Prostate gland (tissue), 2 donors: Measurements from ENCODE around the gene AKT3. TPM values are rescaled to one million over a fixed set of nuclear protein-coding genes. Genes with fewer than 3 reads are reported as not detected.

Source experiments
- DNase-seq: peaks from one replicate; pipeline ENCODE4 v3.0.0-alpha.2; 2019; ENCODE audit warnings: low spot score
- H3K27ac ChIP-seq, 2 donors: fragments of 200-600 bp; sonication (generic); 2 replicates each; pipeline ENCODE4 v1.5.1; 2017 to 2019
- H3K27me3 ChIP-seq: fragments of 200-600 bp; sonication (generic); replicated peaks from 2 replicates; pipeline ENCODE4 v1.5.1; 2019; ENCODE audit not compliant: insufficient read depth
- H3K36me3 ChIP-seq, 2 donors: fragments of 200-600 bp; sonication (generic); 1 replicate in 1 of 2; 2 replicates in 1 of 2; pipeline versions ENCODE4 v1.5.1 to v1.8.1; 2017 to 2019
- H3K4me1 ChIP-seq: fragments of 200-600 bp; sonication (generic); replicated peaks from 2 replicates; pipeline ENCODE4 v1.5.1; 2019
- H3K4me3 ChIP-seq, 2 donors: fragments of 200-600 bp; sonication (generic); 2 replicates each; pipeline ENCODE4 v1.5.1; 2017 to 2019
- H3K9me3 ChIP-seq: fragments of 200-600 bp; sonication (generic); 2 replicates; pipeline ENCODE4 v1.5.1; 2017
- POLR2A ChIP-seq: fragments of 450-650 bp; IDR thresholded peaks from one replicate; pipeline ENCODE4 v1.6.1; 2016; ENCODE audit warnings: antibody characterized with exemption, mild to moderate bottlenecking
- POLR2AphosphoS5 ChIP-seq: sonication (generic); formaldehyde crosslinking; IDR thresholded peaks from one replicate; pipeline ENCODE4 v1.6.1; 2017; ENCODE audit warnings: antibody characterized with exemption
- WGBS: methylation state at CpG from one replicate; pipeline ENCODE4 v1.1.5; 2018; 5-methylcytosine and 5-hydroxymethylcytosine counted together
- intact Hi-C: fragments of 100-400 bp; cut with DNase I; formaldehyde crosslinking; loops from one replicate; pipeline ENCODE4 v1.14.2; 2022
- total RNA-seq, 2 donors: library from RNA; depleted of rRNA; stranded (reverse); fragments of >200 nt; gene quantifications; one replicate each; pipeline ENCODE4 v1.1.0, GENCODE V29; 2016
- TF ChIP-seq, protein P1 (sequence below), 4 experiments: fragments of 200-600 bp in 2 of 4; fragments of 450-650 bp in 2 of 4; sonication (generic) in 2 of 4; IDR thresholded peaks; 1 replicate in 3 of 4; 2 replicates in 1 of 4; pipeline ENCODE4 v1.5.1; 2016 to 2019; ENCODE audit warnings: antibody characterized with exemption in 4 of 4, mild to moderate bottlenecking in 2 of 4, moderate library complexity in 2 of 4

Gene AKT3
- total RNA-seq, 2 donors from 2014 or later = 40.7 to 62.7 TPM

DNA sequence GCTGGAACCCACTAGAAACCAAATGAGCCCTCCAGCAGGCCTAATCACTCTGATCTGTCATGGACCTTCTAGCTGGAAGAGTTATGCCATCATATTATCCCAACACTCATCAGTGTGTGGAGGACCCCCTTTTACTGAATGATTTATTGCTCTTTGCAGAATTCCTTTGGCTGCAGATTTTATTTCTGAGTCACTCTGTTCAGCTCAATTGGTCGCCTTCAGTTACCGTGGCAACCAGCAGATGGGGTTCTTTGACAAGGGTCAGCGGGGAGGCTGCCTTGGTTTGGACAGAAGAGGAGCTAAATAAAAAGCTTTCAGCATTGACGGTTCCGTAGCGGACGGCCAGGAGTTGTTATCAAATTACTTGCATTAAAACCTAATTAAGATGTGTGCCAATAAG is 374.1 kb downstream of the AKT3 start:
- no peaks in the 10 kb centered on the region for H3K9me3 ChIP-seq
- WGBS = 78% methylated on average over 7 of the region's 7 CpGs
- H3K36me3 ChIP-seq = no peaks in the 10 kb centered on the region
- intact Hi-C loops = no loop called here
- no peaks in the 10 kb centered on the region for H3K27me3 ChIP-seq
- DNase-seq = no peak
- no peak for TF ChIP-seq POLR2AphosphoS5
- no peak for TF ChIP-seq POLR2A
- TF ChIP-seq, protein P1, sequence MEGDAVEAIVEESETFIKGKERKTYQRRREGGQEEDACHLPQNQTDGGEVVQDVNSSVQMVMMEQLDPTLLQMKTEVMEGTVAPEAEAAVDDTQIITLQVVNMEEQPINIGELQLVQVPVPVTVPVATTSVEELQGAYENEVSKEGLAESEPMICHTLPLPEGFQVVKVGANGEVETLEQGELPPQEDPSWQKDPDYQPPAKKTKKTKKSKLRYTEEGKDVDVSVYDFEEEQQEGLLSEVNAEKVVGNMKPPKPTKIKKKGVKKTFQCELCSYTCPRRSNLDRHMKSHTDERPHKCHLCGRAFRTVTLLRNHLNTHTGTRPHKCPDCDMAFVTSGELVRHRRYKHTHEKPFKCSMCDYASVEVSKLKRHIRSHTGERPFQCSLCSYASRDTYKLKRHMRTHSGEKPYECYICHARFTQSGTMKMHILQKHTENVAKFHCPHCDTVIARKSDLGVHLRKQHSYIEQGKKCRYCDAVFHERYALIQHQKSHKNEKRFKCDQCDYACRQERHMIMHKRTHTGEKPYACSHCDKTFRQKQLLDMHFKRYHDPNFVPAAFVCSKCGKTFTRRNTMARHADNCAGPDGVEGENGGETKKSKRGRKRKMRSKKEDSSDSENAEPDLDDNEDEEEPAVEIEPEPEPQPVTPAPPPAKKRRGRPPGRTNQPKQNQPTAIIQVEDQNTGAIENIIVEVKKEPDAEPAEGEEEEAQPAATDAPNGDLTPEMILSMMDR (IDR thresholded peaks at IDR 0.05) = no peak
- H3K4me1 ChIP-seq = peaks cover 4% of the 10 kb centered on the region
- H3K4me3 ChIP-seq = no peak overlapping the region
- H3K27ac ChIP-seq = no peak overlapping the region

DNA sequence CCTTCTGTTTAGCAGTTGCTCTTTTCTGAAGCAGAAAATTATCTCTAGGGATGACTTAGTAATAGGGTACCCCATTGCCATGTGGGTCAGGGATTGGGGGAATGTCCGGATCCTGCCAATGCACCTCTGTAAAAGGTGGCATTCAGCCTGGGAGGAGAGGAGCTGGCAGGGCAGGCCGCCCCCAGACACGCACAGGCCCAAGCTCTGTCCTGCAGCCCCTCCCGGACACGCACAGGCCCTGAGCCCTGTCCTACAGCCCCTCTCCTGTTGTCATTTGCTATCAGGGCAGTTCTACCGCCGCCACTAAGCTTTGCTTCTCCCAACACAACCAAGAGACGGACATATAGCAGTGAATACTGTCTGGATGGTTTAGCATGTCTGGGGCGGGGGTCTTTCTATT is 375.1 kb downstream of the AKT3 start:
- H3K4me3 ChIP-seq = no peak overlapping the region
- H3K4me1 ChIP-seq = peaks cover 4% of the 10 kb centered on the region
- WGBS = 95% methylated on average over 9 of the region's 9 CpGs
- H3K27me3 ChIP-seq = no peaks in the 10 kb centered on the region
- no peak overlapping the region for H3K27ac ChIP-seq
- no peaks in the 10 kb centered on the region for H3K9me3 ChIP-seq
- no peaks in the 10 kb centered on the region for H3K36me3 ChIP-seq
- TF ChIP-seq, protein P1 (IDR thresholded peaks at IDR 0.05) = no peak
- TF ChIP-seq POLR2A (no peak), POLR2AphosphoS5 (no peak)
- intact Hi-C loops = no loop called here
- DNase-seq = no peak

DNA sequence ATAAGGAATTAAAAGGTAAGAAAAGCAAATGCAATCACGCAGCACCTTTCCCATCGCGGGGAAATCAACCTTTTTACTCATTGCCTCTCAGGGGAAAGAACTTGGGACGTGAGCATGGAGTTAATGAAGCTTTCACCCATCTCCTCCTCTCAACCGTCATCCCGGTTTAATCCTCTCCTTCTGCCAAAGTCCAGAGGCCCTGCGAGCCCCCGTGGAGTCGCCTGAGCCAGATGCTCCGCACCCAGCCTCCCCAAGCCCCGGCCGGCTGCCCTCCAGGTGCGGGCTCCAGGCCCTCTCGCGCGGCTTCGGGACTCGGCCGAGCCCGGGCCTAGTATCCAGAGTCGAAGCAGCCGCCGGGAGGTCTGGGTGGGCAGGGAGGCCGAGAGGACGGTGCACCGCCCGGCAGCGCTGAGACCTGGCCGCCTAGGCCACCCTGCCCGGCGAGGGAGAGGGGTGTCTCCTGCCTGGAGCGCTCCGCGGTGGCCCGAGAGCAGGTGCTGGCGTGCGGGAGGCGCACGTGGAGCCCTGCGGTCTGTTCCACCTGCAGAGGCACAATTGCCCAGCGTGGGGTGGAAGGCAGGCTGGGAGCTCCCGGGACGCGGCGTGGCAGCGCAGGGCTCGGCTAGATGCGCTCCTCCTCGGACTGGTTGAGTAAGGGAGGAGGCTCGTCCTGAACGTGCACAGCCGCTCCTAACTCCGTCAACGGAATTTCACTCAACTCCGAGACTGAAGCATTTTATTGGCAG is 375.7 kb downstream of the AKT3 start:
- H3K4me1 ChIP-seq = peaks cover 4% of the 10 kb centered on the region
- no peak for DNase-seq
- peak overlapping the region; percentile 55 to 56 for H3K27ac ChIP-seq
- no peaks in the 10 kb centered on the region for H3K9me3 ChIP-seq
- H3K27me3 ChIP-seq = no peaks in the 10 kb centered on the region
- H3K36me3 ChIP-seq = no peaks in the 10 kb centered on the region
- H3K4me3 ChIP-seq = no peak overlapping the region
- 56% methylated on average over 41 of the region's 55 CpGs for WGBS
- no peak for TF ChIP-seq POLR2AphosphoS5
- TF ChIP-seq, protein P1 (IDR thresholded peaks at IDR 0.05) = no peak
- intact Hi-C loops = no loop called here

DNA sequence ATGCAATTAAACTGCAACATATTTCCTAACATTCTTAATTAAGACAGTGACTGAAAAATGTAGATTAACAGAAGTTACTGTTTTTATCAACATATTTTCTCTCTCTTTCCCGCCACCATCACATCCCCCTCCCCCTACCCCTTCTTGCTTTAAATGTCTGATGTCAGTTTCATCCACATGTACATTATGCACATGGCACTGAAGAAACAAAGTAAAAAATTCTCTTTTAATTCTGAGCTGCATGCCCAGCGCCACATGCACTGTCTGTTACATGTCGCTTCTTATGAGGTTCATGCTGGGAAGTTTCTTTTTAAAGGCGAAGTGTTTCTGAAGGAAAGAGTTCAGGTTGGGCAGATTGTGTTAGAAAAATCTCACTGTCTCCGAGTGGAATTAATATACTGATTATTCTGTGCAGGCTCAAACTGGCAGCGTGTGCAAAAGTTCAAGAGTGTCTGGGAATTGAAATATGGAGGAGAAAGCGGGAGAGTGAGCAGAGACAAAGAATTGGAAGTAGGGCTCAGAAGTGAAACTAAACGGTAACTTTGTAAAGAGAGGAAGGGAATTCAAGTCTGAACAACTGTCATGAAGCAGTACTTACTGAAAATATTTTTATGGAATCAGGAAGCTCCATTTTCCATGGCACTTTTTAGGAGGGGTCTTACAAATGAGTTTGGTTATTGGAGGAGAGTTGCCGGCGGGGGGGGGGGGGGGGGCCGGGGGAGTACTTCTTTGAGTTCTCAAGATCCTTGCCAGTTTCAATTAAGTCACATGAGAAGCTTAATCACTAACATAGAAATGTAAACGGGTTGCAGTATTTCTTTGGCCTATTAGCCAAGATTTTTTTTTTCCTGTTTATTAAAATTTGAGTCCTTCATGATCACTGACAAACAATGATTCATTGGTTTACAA is 376.6 kb downstream of the AKT3 start:
- Histone ChIP-seq H3K4me3 (peak overlapping the region; percentile 18 to 29), H3K27ac (peak overlapping the region; percentile 55 to 56), H3K9me3 (no peaks in the 10 kb centered on the region), H3K36me3 (no peaks in the 10 kb centered on the region), H3K27me3 (no peaks in the 10 kb centered on the region), H3K4me1 (peaks cover 4% of the 10 kb centered on the region)
- DNase-seq = no peak
- intact Hi-C loops = no loop called here
- WGBS = 3% methylated on average over 12 of the region's 12 CpGs
- TF ChIP-seq POLR2AphosphoS5 = no peak
- TF ChIP-seq, protein P1 (IDR thresholded peaks at IDR 0.05) = no peak
- no peak for TF ChIP-seq POLR2A
